Renal pelvis (tissue), 4 donors: Measurements from ENCODE around the gene NAA10. TPM values are rescaled to one million over a fixed set of nuclear protein-coding genes. Genes with fewer than 3 reads are reported as not detected.
A peak's percentile ranks its signal among the peaks of the same experiment; 100 is the strongest.

Experiments used
- DNase-seq: peaks from one replicate; pipeline ENCODE4 v3.0.0-alpha.2; 2013
- polyA plus RNA-seq, 3 donors: library from polyadenylated mRNA; unstranded; fragments of 120-200 nt; gene quantifications; one replicate each; pipeline ENCODE4 v1.2.1, GENCODE V29; 2013; ENCODE audit not compliant: insufficient read length in 3 of 3

Gene NAA10
- polyA plus RNA-seq, 3 donors: 79.4 to 80.9 (median 79.6) TPM

DNA sequence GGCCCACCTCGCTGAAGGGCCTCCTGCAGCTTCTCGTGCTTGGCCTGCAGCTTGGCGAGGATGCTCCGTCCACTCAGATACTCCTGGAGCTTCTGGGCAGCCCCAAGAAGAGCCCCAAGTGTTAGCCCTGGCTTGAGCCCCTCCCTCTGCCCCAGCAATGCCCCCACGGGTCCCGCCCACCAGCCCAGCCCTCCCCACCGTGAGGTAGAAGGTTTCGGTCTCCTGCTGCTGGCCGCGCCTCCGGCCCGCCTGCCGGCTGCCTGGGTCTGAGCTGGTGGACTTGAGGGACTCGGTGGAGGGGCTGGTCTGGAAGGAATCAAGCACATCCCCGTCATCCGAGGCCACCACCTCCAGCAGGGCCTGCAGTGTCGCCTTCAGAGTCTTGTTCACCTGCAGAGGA, 21.6 kb downstream of the NAA10 start:
- DNase-seq: no peak

DNA sequence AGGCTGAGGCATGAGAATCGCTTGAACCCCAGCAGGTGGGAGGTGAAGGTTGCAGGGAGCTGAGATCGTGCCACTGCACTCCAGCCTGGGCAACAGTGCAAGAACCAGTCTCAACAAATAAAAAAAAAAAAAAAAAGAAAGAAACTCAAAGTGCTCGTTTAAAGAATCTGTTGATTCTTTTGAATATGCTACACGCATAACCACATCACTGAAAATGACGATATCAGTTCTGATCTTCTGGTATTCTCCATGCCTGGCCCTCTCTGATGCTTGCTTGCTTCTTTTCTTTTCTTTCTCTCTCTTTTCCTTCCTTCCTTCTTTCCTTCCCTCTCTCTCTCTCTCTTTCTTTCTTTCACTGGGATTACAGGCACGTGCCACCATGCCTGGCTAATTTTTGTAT, 23.0 kb downstream of the NAA10 start:
- DNase-seq: no peak

- no peak for DNase-seq
These were observed 24.4 kb downstream of the NAA10 start for GRCh38 chrX:153910446-153910845.

GRCh38 chrX:153909980-153910360, 24.9 kb downstream of the NAA10 start:
- DNase-seq: no peak

- DNase-seq: no peak
These were observed 25.5 kb downstream of the NAA10 start for GRCh38 chrX:153909024-153909979.

DNA sequence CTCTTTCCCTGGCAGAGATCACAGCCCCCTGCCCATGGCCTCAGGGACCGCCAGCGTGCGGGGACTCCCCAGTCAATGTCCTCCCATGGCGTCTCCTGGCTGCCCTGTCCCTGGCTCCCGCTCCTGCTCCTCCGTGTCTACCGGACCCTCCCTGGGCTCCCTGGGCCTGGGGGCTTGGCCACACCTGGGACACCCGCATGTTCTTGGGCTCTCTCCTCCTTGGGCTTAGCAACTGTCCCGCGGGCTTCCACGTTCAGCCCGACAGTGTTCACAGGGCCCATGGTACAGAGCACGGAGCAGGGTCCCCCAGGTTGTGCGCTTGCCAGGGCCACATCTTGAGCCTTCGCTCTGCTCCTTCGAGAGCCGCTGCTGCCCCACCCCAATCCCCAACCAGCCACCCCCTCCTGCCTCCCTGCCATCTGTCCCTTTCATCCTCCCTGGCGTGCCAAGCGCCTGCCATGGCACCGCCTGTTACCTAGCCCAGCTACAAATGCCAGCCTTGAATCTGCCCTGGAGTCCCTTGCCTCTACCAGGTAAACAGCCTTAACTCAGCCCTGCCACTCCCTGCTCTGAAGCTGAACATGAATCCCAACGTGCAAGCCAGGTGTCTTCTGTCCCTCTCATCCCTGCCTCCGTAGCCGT, 26.5 kb downstream of the NAA10 start:
- DNase-seq: no peak

DNA sequence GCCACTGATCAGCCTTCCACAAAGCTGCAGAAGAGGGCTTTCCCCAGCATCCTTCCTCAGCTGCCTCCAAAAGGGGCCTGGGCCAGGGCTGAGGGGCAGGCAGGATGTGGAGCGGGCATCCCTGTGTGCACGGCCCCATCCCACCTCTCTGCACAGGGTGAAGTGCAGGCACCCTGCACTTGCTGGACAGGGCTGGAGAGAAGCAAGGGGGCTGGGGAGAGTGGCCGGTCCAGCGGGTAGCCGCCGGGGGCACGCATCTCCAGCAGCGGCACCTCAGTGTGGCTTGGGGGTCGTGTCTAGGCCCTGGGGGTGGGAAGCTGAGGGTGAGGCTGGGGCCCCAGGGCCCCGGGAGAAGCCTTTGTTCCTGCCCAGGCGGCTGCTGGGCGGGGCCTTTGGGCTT, 27.4 kb downstream of the NAA10 start:
- no peak for DNase-seq

- DNase-seq: no peak
These were observed 28.5 kb downstream of the NAA10 start for GRCh38 chrX:153906126-153906917.

- DNase-seq: no peak
These were observed 29.2 kb downstream of the NAA10 start for GRCh38 chrX:153905481-153906095.

DNA sequence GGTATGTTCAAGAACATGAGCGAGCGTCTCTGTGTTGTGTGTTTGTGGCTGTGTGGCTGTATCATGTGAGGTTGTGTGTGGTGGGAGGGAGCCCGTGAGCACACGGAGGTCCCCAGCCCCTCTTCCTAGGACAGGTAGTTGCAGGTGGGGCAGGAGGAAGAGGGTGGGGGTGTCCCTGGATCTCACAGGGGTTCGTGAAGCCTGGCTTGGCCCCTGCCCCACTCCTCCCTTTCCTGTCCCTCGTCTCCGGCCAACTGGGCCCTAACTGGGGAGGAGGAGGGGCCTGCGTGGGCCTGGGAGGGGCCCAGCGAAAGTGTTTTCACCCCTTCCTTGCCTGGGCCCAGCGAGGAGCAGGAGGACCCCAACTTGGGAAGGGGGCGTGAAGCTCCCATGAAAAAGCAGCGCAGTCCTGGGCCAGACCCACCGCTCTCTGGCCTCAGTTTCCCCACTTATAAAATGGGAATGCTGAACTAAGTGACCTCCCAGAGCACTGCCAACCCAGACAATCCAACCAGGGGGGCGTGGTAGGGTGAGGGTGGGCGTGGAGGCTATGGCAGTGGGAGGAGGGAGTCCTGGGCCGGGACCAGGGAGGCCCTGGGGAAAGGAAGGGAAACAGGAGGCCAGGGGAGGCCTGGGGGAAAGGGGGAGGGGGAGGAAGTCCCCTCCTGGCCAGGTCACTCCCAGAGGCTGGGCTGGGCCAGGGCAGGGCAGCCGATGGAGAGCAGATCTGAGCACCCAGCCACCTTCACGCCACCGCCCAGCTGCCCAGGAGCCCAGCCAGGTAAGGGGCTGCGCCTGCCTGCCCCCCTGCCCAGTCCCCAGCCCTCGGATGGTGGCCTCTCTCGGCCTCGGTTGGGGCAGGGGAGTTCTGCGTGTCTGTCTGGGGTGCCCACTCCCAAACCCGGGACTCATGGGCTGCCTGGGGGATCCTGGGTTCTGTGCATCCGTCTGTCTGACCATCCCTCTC, 30.6 kb downstream of the NAA10 start, which contains the start of gene AVPR2:
Gene AVPR2 (plus strand): TSS at position 683 of the 967 bp plus-strand sequence. CDS start 473 bp downstream, outside the sequence.
- DNase-seq: no peak

- DNase-seq: no peak
These were observed 31.4 kb downstream of the NAA10 start for GRCh38 chrX:153903238-153903980.

GRCh38 chrX:153902385-153902784, 32.5 kb downstream of the NAA10 start:
- DNase-seq: no peak

DNA sequence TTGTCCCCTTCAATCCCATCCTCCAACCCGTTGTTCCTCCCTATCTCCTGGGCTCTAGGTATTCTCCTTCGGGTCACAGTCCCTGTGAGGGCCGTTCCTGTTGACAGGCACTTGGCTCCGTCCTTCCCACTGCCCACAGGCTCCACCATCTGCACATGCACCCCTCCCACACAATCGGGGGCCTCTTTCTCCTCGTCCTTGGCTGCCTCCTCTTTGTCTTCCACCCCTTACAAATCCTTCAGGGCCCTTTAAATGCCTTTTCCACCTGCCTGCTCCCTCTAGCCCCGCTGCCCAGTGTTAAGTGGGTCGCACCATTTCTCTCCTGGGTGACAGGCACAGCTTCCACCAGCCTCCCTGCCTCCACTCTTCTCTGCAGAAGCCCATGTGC, 33.1 kb downstream of the NAA10 start:
- DNase-seq: no peak

DNA sequence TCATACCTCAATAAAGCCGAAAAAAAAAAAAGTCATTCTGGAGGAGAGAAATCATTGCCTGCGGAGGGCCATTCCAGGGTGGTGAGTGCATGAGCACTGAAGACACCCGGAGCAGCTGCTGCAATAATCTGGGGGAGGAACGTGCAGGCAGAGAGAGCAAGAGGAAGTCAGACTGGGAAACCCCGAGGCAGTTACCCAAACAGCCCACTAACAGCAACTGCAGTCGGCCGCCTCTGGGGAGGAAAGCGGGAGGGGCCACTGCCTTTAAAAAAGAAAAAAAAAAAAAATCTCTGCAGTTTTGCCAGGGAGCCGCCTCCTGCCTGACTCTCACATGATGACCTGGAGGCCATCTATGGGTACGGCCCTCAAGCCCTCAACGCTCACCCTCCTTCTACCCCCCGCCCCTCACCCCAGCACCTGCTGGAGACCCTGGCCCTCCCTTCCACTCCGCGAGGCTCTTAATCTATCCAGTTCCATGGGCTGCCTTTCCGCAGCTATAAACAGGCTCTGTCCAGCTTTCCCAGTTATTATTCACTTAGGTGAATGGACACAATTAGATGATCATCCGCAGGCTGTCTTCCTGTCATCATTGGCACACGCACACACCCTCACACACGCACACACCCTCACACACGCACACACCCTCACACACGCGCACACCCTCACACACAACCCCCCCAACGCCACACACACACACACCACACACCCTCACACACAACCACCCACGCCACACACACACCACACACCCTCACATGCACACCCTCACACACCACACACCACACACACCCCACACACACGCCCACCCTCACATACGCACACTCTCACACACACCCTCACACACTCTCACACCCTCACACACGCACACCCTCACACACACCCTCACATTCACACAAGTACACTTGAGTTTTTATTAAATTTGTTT, 33.7 kb downstream of the NAA10 start:
- DNase-seq: no peak

- no peak for DNase-seq
These were observed 36.9 kb downstream of the NAA10 start for GRCh38 chrX:153897899-153898298.

DNA sequence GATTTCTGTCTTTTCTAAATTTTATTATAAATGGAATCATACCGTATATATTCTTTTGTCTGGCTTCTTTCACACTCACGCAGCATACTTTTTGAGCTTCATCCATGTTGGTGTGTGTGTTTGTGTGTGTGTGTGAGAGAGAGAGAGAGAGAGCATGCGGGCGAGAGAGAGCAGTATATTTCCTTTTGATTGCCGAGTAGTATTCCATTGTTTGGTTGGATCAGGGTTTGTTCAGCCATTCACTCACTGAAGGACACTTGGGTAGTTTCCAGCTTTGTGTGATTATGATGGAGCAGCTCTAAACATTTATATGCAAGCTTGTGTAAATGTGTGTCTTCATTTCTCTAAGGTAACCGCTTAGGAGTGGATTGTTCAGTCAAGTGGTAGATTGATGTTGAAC, 45.7 kb downstream of the NAA10 start:
- DNase-seq: no peak

DNA sequence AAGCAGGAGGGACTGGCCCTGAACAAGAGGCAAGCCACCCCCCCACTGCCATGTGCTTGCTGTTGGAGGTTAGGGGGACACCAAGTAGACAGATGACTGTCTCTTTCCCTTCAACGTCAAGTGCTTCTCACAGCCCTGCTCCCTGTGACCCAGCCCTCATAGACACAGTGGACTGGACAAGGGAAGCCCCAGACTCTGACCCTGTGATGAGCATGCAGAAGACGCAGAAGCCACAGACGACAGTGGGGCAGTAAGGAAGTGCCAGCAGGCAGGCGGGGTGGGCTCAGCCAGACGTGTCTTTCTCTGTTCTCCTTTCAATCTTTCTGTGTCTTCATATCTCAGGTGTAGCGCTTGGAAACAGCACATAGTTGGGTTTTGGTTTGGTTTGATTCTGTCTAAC, 46.5 kb downstream of the NAA10 start:
- no peak for DNase-seq

DNA sequence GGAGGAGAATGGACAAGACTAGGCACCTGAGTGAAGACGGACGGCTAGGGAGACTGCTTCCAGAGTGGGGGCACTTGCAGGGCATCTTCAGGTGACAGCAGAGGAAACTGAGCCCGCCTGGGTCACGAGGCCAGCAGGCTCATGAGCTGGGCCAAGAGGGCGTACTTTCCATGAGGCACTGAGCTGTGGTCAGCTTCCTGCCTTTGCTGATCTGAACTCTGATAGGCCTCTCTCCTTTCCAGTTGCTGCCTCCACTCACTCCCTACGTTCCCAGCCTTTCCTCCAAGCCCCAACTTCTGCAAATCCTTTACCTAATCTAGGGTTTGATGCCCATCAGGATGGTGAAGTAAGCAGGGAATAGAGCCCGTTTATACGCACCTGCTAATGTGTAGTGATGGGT, 47.5 kb downstream of the NAA10 start:
- no peak for DNase-seq

GRCh38 chrX:153886915-153887314, 47.9 kb downstream of the NAA10 start:
- DNase-seq: peak; percentile 51
